Measurements from ENCODE around the gene CORO7. TPM values are rescaled to one million over a fixed set of nuclear protein-coding genes. Genes with fewer than 3 reads are reported as not detected.

CORO7 gene
- total and polyA plus RNA-seq, 9 of the 15 experiments (the other 6 are each of a cell fraction or from before 2014, with no cell fraction given): 0.45 to 77.2 (median 18.7) TPM

DNA sequence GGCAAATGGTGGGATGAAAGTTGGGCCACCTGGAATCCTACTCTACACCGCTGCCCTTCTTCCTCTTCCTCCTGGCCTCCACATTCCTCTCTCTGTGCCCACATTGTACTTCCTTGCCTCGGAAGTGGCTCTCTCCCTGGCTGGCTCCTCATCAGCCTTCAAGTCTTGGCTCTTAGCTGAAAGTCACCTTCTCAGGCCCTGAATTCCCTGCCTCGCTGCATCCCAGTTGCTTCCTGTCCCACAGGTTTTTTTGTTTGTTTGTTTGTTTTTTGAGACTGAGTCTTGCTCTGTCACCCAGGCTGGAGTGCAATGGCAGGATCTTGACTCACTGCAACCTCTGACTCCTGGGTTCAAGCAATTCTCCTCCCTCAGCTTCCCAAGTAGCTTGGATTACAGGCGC, 62.7 kb downstream of the CORO7 start:
- no peak for ATAC-seq
- no peak for FAIRE-seq
- TF ChIP-seq, protein P1, sequence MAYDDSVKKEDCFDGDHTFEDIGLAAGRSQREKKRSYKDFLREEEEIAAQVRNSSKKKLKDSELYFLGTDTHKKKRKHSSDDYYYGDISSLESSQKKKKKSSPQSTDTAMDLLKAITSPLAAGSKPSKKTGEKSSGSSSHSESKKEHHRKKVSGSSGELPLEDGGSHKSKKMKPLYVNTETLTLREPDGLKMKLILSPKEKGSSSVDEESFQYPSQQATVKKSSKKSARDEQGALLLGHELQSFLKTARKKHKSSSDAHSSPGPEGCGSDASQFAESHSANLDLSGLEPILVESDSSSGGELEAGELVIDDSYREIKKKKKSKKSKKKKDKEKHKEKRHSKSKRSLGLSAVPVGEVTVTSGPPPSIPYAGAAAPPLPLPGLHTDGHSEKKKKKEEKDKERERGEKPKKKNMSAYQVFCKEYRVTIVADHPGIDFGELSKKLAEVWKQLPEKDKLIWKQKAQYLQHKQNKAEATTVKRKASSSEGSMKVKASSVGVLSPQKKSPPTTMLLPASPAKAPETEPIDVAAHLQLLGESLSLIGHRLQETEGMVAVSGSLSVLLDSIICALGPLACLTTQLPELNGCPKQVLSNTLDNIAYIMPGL (CRISPR knock-in tag; IDR thresholded peaks at IDR 0.05): no peak
- TF ChIP-seq JUND (IDR thresholded peaks at IDR 0.05; ENCODE audit: borderline replicate concordance, low read depth, low read length) (no peak), JUND (tag; IDR thresholded peaks at IDR 0.05; ENCODE audit: borderline replicate concordance, low read depth, low read length) (no peak), OTX1 (CRISPR knock-in tag; IDR thresholded peaks at IDR 0.05) (no peak), NBN (IDR thresholded peaks at IDR 0.05; ENCODE audit: low read depth) (no peak), TOE1 (IDR thresholded peaks at IDR 0.05; ENCODE audit: borderline replicate concordance) (no peak), TOE1 (CRISPR knock-in tag; IDR thresholded peaks at IDR 0.05; ENCODE audit: borderline replicate concordance, low read depth) (no peak), GABPA (tag; conservative IDR thresholded peaks at IDR 0.05; ENCODE audit: low read depth) (no peak), NFE2 (IDR thresholded peaks at IDR 0.05; ENCODE audit: low read depth) (no peak)
- H4K20me1 ChIP-seq (replicated peaks; ENCODE audit: control insufficient read depth, insufficient read depth, low read length): no peaks in the 10 kb centered on the region
- no peak overlapping the region for H3K4me3 ChIP-seq
- no peaks in the 10 kb centered on the region for H3K9me1 ChIP-seq (ENCODE audit: control insufficient read depth, insufficient read depth, low read length)
- intact Hi-C loops (cut with micrococcal nuclease) (no loop called here), in situ Hi-C loops (cut with MboI) (no loop called here)
- POLR2A ChIA-PET: interaction anchor here (0.7 kb wide), 1 partner anchor 105 kb away, joined by 4 read pairs; no protein-coding TSS in a partner anchor
- H3K4me1 ChIP-seq (replicated peaks in 1 of 2; ENCODE audit: control insufficient read depth in 2 of 2, insufficient read depth in 2 of 2, low read length in 2 of 2): peaks cover 12 to 31% of the 10 kb centered on the region in 2 experiments; a peak in 4 of 5 replicates
- peaks cover 28% of the 10 kb centered on the region; the same call in 2 of the 3 replicates for H3K36me3 ChIP-seq (ENCODE audit: control insufficient read depth, insufficient read depth, low read length)
- H3K27ac ChIP-seq (ENCODE audit: extremely low read depth, low read depth, low read length): no peak overlapping the region
- H3K9ac ChIP-seq (ENCODE audit: insufficient read depth in 1 of 2, low read depth in 2 of 2, low read length in 2 of 2): no peak overlapping the region
- H3K79me2 ChIP-seq (ENCODE audit: control insufficient read depth, insufficient read depth, low read length): peaks cover 24% of the 10 kb centered on the region
- no peak overlapping the region for H2AFZ ChIP-seq (ENCODE audit: low read depth, low read length)
- H3K27me3 ChIP-seq (ENCODE audit: control insufficient read depth in 2 of 2, insufficient read depth in 2 of 2, low read length in 2 of 2): no peaks in the 10 kb centered on the region
- H3K9me3 ChIP-seq (replicated peaks; ENCODE audit: control insufficient read depth, insufficient read depth, low read depth, low read length): no peaks in the 10 kb centered on the region
- 92% methylated on average over 4 of the region's 4 CpGs for WGBS (ENCODE audit: insufficient coverage, low coverage, missing lambda C conversion rate)
- DNase-seq (ENCODE audit: extremely low read depth in 1 of 4, low spot score in 3 of 4): no peak
- no peak overlapping the region for H3K4me2 ChIP-seq (ENCODE audit: insufficient read depth, low read length)
- CTCF ChIA-PET (ENCODE audit: low intra/inter-chr PET ratio): no interaction called here
- no TSS peak for BruUV-seq (replicated peaks)

All from K562 (cell line).